Gastrocnemius medialis (tissue), 4 donors: ENCODE results near the gene NQO2. TPM values are rescaled to one million over a fixed set of nuclear protein-coding genes. Genes with fewer than 3 reads are reported as not detected.
"Not testable (repeated sequence)": the region's sequence is repeated elsewhere in the genome, so short reads cannot be mapped to it uniquely, and the experiment has no call there.

Source experiments
- ATAC-seq, 2 donors: fragments of 150-250 bp; one replicate each; pipeline ENCODE4 v1.9.1; 2016
- DNase-seq, 2 donors: peaks; one replicate each; pipeline ENCODE4 v3.0.0-alpha.2; 2019
- H3K27ac ChIP-seq, 4 donors: fragments of 200-600 bp; sonication (generic); 1 replicate in 1 of 4; 2 replicates in 3 of 4; pipeline ENCODE4 v1.5.1; 2016 to 2018; ENCODE audit warnings: mild to moderate bottlenecking in 2 of 4, moderate library complexity in 1 of 4
- H3K27me3 ChIP-seq, 3 donors: fragments of 200-600 bp; sonication (generic) in 2 of 3; 1 replicate in 1 of 3; 2 replicates in 2 of 3; pipeline versions ENCODE4 v1.5.1 to v1.6.0; 2016 to 2019; ENCODE audit warnings: mild to moderate bottlenecking in 1 of 3, moderate library complexity in 1 of 3
- H3K36me3 ChIP-seq, 2 donors: fragments of 200-600 bp; sonication (generic) in 1 of 2; one replicate each; pipeline ENCODE4 v1.5.1; 2017 to 2018
- H3K4me1 ChIP-seq, 2 donors: fragments of 200-600 bp; sonication (generic) in 1 of 2; one replicate each; pipeline ENCODE4 v1.5.1; 2016 to 2017; ENCODE audit warnings: mild to moderate bottlenecking in 2 of 2
- H3K4me3 ChIP-seq, 4 donors: fragments of 200-600 bp; sonication (generic) in 3 of 4; 1 replicate in 1 of 4; 2 replicates in 3 of 4; pipeline ENCODE4 v1.5.1; 2016 to 2019; ENCODE audit warnings: mild to moderate bottlenecking in 2 of 4
- H3K9me3 ChIP-seq, 3 donors: fragments of 200-600 bp; sonication (generic) in 2 of 3; 1 replicate in 1 of 3; 2 replicates in 2 of 3; pipeline ENCODE4 v1.5.1; 2016 to 2019
- POLR2A ChIP-seq, 2 donors: fragments of 450-650 bp; IDR thresholded peaks; one replicate each; pipeline ENCODE4 v1.6.1; 2017; ENCODE audit warnings: antibody characterized with exemption in 2 of 2, mild to moderate bottlenecking in 2 of 2, moderate library complexity in 2 of 2
- in situ Hi-C, 4 donors: fragments of 200-750 bp; cut with MboI; loops; one replicate each; pipeline versions ENCODE4 v1.15.0 to v1.8.0; 2017; ENCODE audit warnings: low sequenced_read_pairs in 4 of 4
- intact Hi-C: fragments of 100-400 bp; cut with DNase I; formaldehyde crosslinking; loops from one replicate; pipeline ENCODE4 v1.15.1; 2023; ENCODE audit warnings: low total_unique reads
- total RNA-seq, 4 donors: library from RNA; depleted of rRNA; stranded (reverse); fragments of >200 nt; gene quantifications; one replicate each; pipeline versions ENCODE4 v1.1.0 to v1.2.3, GENCODE V29; 2016
- TF ChIP-seq, protein P1 (sequence below), 5 experiments: fragments of 450-650 bp in 3 of 5; fragments of 200-600 bp in 2 of 5; sonication (generic) in 2 of 5; IDR thresholded peaks in 4 of 5; conservative IDR thresholded peaks in 1 of 5; 1 replicate in 4 of 5; 2 replicates in 1 of 5; pipeline ENCODE4 v1.5.1; 2016 to 2019; ENCODE audit warnings: antibody characterized with exemption in 5 of 5, mild to moderate bottlenecking in 3 of 5, moderate library complexity in 3 of 5

NQO2 gene
- total RNA-seq, 4 donors from 2014 or later: 46.7 to 94.5 (median 60.3) TPM

DNA sequence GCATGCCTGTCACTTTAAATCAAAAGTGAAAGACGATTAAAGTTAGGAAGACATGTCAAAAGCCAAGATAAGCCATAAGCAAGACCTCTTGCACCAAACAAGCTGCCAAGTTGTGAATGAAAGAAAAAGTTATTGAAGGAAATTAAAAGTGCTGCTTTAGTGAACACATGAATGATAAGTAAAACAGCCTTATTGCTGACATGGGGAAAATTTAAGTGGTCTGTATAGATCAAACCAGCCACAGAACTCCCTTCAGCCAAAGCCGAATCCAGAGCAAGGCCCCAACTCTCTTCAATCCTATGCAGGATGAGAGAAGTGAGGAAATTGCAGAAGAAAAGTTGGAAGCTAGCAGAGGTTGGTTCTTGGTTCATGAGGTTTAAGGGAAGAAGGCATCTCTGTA, 59.3 kb downstream of the NQO2 start:
- Histone ChIP-seq H3K4me1 (peaks cover 4 to 14% of the 10 kb centered on the region in 2 donors), H3K9me3 (no peaks in the 10 kb centered on the region), H3K27me3 (no peaks in the 10 kb centered on the region), H3K4me3 (no peak overlapping the region), H3K27ac (no peak overlapping the region), H3K36me3 (no peaks in the 10 kb centered on the region)
- intact Hi-C loops (no loop called here), in situ Hi-C loops (loop anchor here in 2 of 4 donors (5.0 to 25.0 kb wide), 2 partner anchors 67 to 222 kb away; partner anchors contain the start of gene SERPINB1 (in 2 of the 2))
- DNase-seq (no peak), ATAC-seq (no peak)
- TF ChIP-seq POLR2A (IDR thresholded peaks at IDR 0.05): no peak
- TF ChIP-seq, protein P1, sequence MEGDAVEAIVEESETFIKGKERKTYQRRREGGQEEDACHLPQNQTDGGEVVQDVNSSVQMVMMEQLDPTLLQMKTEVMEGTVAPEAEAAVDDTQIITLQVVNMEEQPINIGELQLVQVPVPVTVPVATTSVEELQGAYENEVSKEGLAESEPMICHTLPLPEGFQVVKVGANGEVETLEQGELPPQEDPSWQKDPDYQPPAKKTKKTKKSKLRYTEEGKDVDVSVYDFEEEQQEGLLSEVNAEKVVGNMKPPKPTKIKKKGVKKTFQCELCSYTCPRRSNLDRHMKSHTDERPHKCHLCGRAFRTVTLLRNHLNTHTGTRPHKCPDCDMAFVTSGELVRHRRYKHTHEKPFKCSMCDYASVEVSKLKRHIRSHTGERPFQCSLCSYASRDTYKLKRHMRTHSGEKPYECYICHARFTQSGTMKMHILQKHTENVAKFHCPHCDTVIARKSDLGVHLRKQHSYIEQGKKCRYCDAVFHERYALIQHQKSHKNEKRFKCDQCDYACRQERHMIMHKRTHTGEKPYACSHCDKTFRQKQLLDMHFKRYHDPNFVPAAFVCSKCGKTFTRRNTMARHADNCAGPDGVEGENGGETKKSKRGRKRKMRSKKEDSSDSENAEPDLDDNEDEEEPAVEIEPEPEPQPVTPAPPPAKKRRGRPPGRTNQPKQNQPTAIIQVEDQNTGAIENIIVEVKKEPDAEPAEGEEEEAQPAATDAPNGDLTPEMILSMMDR (IDR thresholded peaks at IDR 0.05 in 4 of 5, conservative IDR thresholded peaks at IDR 0.05 in 1 of 5): no peak

DNA sequence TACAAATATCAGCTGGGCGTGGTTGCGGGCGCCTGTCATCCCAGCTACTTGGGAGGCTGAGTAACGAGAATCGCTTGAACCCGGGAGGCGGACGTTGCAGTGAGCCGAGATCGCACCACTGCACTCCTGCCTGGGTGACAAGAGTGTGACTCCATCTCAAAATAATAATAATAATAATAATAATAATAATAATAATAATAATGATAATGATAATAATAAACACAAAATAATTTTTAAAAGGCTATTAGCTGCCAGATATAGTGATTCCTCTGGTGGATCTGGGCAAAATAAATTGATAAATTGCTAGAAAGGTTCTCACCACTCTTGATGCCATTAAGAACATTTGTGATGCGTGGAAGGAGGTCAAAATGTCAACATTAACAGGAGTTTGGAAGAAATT, 60.4 kb downstream of the NQO2 start:
- H3K9me3 ChIP-seq, H3K36me3 ChIP-seq, H3K27ac ChIP-seq, DNase-seq, intact Hi-C loops, ATAC-seq, H3K4me3 ChIP-seq, H3K27me3 ChIP-seq: not testable (repeated sequence)
- in situ Hi-C loops: loop anchor here in 3 of 4 donors (10.0 to 25.0 kb wide), 2 partner anchors 215 to 223 kb away; partner anchors contain the start of gene SERPINB1 (in 3 of the 3)
- H3K4me1 ChIP-seq: peaks cover 10 to 11% of the 10 kb centered on the region in 2 donors

DNA sequence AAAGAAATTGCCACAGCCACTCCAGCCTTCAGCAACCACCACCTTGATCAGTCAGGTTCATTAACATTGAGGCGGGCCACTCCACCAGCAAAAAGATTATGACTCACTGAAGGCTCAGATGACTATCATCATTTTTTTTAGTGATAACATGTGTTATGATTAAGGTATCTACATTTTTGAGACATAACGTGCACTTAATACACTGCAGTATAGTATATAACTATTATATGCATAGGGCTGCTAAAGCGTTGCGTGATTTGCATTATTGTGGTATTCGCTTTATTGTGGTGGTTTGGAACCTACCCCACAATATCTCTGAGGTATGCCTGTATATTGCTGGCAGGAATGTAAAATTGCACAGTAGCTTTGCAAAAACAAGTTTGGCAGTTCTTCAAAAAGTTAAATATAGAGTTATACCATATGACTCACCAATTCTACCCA, 61.8 kb downstream of the NQO2 start:
- Histone ChIP-seq H3K27me3 (no peaks in the 10 kb centered on the region), H3K27ac (no peak overlapping the region), H3K4me3 (no peak overlapping the region), H3K36me3 (no peaks in the 10 kb centered on the region), H3K4me1 (peaks cover 6 to 7% of the 10 kb centered on the region in 2 donors), H3K9me3 (no peaks in the 10 kb centered on the region)
- no peak for DNase-seq
- in situ Hi-C loops (loop anchor here in 3 of 4 donors (10.0 to 25.0 kb wide), 2 partner anchors 217 to 224 kb away; partner anchors contain the start of gene SERPINB1 (in 3 of the 3)), intact Hi-C loops (no loop called here)
- ATAC-seq: no peak
- TF ChIP-seq, protein P1 (IDR thresholded peaks at IDR 0.05 in 4 of 5, conservative IDR thresholded peaks at IDR 0.05 in 1 of 5): no peak
- TF ChIP-seq POLR2A (IDR thresholded peaks at IDR 0.05): no peak

DNA sequence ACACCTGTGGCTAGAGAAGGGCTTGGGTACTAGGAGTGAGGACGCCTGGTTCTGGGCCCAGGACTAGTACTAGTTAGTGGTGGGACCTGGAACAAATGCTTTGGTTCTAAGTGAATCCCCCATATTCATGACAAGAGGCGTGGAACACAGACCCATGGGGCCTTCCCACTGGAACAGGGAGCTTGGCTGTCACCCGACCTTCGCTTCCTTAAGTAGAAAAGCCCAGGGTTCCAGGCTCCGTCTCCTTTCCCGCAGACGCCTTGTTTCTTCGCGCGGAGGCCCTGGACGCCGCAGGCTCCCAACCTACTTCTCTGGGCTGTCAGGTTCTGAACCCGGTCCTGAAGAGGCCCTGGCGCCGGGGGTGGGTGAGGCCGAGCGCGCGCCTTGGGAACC, 63.6 kb downstream of the NQO2 start:
- in situ Hi-C loops: loop anchor here in 3 of 4 donors (10.0 to 25.0 kb wide), 2 partner anchors 219 to 226 kb away; partner anchors contain the start of gene SERPINB1 (in 3 of the 3)
- DNase-seq, H3K36me3 ChIP-seq, intact Hi-C loops, H3K27me3 ChIP-seq, H3K9me3 ChIP-seq: not testable (repeated sequence)
- Histone ChIP-seq H3K4me3 (peak overlapping the region; percentile 76 to 84 (median 83)), H3K4me1 (peaks cover 11 to 19% of the 10 kb centered on the region in 2 donors), H3K27ac (peak overlapping the region; percentile 90 to 95 (median 92))
- peak; percentile 6 to 10 for ATAC-seq

DNA sequence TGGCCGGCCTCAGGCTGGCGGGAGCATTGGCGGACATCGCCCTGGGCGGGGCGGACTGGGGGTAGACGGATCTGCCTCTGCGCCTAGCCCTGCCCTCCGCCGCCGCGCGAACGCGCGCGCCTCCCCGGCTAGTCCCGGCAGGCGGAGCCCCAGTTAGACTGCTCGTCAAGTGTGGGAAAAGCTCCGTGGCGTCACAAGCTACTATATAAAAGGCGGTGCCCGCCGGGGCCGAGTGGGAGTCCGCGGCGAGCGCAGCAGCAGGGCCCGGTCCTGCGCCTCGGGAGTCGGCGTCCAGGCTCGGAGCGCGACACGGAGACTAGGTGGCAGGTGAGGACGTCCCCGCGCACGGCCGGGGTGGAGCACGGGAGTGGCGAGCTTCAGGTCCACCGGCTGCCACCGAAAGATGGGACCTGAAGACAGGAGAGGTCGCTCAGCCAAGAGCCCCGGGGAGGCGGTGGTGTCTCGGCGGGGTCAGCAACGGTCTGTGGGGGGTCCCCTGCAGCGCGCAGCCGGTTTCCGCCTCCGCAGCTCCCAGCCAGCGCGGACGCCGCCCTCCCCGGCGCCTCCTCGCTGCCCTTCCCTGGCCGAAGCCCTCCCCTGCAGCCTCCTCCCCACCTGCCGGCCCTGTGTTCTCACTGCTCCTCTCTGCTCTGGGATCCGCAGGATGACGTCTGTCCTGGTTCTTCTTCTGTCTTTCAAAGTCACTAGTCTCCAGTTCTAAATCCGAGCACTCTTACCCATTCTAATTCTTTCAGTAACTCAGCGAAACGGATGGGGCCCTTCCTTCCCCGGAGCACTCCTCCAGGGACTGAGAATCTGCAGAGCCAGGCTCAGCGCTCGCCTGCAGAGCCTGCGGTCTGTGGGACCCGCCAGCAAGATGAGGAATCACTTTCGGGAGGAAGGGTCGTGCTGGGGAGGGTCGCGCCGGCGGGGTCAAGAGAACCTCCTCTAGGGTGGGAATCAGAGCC, 64.3 kb downstream of the NQO2 start:
- intact Hi-C loops: no loop called here
- DNase-seq: peak; percentile 89 to 92
- Histone ChIP-seq H3K27me3 (no peaks in the 10 kb centered on the region), H3K4me1 (peaks cover 11 to 19% of the 10 kb centered on the region in 2 donors), H3K4me3 (peak overlapping the region; percentile 76 to 84 (median 83)), H3K9me3 (no peaks in the 10 kb centered on the region), H3K36me3 (no peaks in the 10 kb centered on the region), H3K27ac (peak overlapping the region; percentile 90 to 95 (median 92))
- TF ChIP-seq, protein P1 (IDR thresholded peaks at IDR 0.05 in 4 of 5, conservative IDR thresholded peaks at IDR 0.05 in 1 of 5): no peak
- TF ChIP-seq POLR2A (IDR thresholded peaks at IDR 0.05): peak; percentile 95 to 96
- peak; percentile 78 to 83 for ATAC-seq
- in situ Hi-C loops: loop anchor here in 3 of 4 donors (10.0 to 25.0 kb wide), 2 partner anchors 219 to 227 kb away; partner anchors contain the start of gene SERPINB1 (in 3 of the 3)
